ENCODE measurements around the gene TOP1. TPM values are rescaled to one million over a fixed set of nuclear protein-coding genes. Genes with fewer than 3 reads are reported as not detected.
"Not testable (repeated sequence)": the region's sequence is repeated elsewhere in the genome, so short reads cannot be mapped to it uniquely, and the experiment has no call there.

Gene TOP1
- polyA plus RNA-seq, 1 experiment, result 4.0 TPM

DNA sequence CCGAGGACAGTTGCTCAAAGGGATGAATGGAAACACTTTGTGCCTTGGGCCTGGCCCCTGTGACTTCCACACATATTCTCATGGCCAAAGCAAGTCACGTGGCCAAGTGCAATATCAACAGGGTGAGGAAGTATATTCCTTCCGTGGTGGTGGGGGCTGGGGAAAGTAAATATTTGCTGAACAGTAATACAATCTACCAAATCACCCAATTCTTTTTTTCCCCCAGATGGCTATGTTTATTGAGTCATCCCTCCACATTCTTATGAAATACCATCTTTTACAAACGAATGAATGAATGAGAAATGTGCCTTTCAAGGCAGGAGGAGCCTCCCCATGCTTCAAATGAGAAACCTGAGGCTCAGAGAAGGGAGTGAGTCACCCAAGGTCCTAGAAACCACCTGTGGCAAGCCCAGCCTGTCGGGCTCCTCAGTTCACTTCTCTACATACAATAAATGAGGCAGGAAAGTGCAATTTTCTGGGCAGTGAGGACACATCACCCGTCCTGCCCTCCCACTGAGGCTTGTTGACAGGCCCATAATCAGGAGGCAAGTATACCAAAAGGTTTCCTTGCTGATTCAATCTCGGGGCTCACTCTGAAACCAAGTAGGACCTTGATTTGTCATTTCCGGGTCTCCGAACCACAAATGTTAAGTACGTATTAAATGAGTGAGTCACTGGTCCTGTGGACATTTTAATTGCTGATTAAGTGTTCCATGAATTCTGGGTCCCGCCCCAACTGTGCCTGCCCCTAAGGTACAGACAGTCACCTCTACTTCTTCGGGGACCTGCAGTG lies 25.3 kb upstream of the TOP1 start:
- TF ChIP-seq, protein P1, sequence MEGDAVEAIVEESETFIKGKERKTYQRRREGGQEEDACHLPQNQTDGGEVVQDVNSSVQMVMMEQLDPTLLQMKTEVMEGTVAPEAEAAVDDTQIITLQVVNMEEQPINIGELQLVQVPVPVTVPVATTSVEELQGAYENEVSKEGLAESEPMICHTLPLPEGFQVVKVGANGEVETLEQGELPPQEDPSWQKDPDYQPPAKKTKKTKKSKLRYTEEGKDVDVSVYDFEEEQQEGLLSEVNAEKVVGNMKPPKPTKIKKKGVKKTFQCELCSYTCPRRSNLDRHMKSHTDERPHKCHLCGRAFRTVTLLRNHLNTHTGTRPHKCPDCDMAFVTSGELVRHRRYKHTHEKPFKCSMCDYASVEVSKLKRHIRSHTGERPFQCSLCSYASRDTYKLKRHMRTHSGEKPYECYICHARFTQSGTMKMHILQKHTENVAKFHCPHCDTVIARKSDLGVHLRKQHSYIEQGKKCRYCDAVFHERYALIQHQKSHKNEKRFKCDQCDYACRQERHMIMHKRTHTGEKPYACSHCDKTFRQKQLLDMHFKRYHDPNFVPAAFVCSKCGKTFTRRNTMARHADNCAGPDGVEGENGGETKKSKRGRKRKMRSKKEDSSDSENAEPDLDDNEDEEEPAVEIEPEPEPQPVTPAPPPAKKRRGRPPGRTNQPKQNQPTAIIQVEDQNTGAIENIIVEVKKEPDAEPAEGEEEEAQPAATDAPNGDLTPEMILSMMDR (IDR thresholded peaks at IDR 0.05; ENCODE audit: insufficient read depth, low read depth, low read length), result no peak
- DNase-seq (ENCODE audit: low read depth), result peak; percentile 98
- CTCF ChIA-PET, result interaction anchor here (1.1 to 1.3 kb wide), 2 partner anchors 12 to 92 kb away, joined by 3 to 6 read pairs; no protein-coding TSS in a partner anchor
- POLR2A ChIA-PET, result no interaction called here
- no peaks in the 10 kb centered on the region for H3K27me3 ChIP-seq (ENCODE audit: control insufficient read depth, insufficient read depth, low read length)
- H3K36me3 ChIP-seq (ENCODE audit: control insufficient read depth, insufficient read depth, low read length), result no peaks in the 10 kb centered on the region
- H3K4me3 ChIP-seq (ENCODE audit: low read depth, low read length), result peak overlapping the region; percentile 36

DNA sequence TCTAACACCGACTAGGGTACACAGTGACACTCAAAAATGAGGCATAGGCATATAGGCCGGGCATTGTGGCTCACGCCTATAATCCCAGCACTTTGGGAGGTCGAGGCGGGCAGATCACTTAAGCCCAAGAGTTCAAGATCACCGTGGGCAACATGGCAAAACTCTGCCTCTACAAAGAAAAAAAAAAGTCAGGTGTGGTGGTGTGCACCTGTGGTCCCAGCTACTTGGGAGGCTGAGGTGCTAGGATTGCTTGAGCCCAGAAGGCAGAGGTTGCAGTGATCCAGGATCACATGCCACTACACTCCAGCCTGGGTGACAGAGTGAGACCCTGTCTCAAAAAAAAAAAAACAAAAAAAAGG lies 24.7 kb upstream of the TOP1 start:
- H3K36me3 ChIP-seq (ENCODE audit: control insufficient read depth, insufficient read depth, low read length); POLR2A ChIA-PET; H3K27me3 ChIP-seq (ENCODE audit: control insufficient read depth, insufficient read depth, low read length); CTCF ChIA-PET; DNase-seq (ENCODE audit: low read depth); H3K4me3 ChIP-seq (ENCODE audit: low read depth, low read length): not testable (repeated sequence)

DNA sequence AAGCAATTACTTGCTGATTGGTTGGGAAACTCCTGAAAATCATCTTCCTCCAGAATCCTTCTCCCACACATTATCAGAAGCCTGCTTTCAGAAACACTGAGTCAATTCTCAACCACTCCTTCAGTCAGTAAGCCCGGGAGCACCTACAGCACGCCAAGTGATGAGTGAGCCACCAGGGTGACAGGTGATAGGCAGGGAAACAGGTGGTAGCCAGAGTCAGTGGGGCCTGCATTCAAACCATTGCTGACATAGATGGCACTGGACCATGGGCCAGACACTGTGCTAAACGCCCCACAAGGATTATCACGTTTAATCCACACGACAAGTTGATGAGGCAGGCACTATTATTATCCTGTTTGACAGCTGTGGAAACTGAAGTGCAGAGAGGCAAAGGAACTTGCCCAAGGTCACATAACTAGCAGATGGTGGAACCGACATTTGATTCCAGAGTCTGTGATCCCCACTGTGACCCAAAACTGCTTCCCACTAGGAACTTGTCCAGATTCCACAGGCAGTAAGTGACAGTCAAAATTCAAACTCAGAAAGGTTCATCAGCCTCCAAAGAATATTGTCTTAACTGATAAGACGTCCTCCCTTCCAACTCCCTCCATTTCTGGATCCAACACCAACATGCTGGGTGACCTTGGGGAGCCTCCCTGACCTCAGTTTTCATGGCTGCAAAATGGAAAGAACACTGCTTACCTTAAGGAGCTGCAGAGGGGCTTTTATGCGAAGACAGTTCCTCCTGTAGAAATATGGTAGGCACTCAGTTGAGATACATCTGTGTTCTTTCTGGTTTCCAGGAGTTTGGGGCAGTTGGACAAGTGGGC lies 23.9 kb upstream of the TOP1 start:
- no peak for DNase-seq (ENCODE audit: low read depth)

DNA sequence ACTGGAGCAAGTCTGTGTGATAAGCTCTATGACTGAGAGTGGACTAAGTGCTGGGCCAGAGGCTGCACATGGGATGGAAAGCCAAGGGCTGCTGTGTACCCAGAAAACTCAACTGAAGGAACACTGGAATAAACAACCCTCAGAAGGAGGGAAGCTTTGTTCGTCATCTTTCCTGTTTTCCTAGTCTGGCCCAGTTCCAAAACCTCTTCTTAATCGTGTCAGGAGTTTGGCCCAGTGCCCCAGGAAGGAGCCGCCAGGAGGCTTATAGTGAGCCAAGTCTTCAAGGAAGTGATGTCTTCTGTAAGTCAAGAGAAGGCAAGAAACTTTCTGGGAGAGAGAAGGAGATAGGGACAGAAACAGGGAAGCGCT lies 23.3 kb upstream of the TOP1 start:
- peak; percentile 57 for DNase-seq (ENCODE audit: low read depth)
- Histone ChIP-seq H3K27me3 (ENCODE audit: control insufficient read depth, insufficient read depth, low read length) (no peaks in the 10 kb centered on the region), H3K36me3 (ENCODE audit: control insufficient read depth, insufficient read depth, low read length) (no peaks in the 10 kb centered on the region), H3K4me3 (ENCODE audit: low read depth, low read length) (no peak overlapping the region)
- TF ChIP-seq, protein P1 (IDR thresholded peaks at IDR 0.05; ENCODE audit: insufficient read depth, low read depth, low read length), result no peak
- POLR2A ChIA-PET, result no interaction called here
- CTCF ChIA-PET, result interaction anchor here (1.0 to 1.3 kb wide), 2 partner anchors 27 to 89 kb away, joined by 3 to 6 read pairs; no protein-coding TSS in a partner anchor

More for the DNA sequence above, 23.9 kb upstream of the TOP1 start:
- TF ChIP-seq, protein P1 (IDR thresholded peaks at IDR 0.05; ENCODE audit: insufficient read depth, low read depth, low read length), result no peak
- H3K27me3 ChIP-seq (ENCODE audit: control insufficient read depth, insufficient read depth, low read length), result no peaks in the 10 kb centered on the region
- ChIA-PET POLR2A (no interaction called here), CTCF (interaction anchor here (1.0 to 1.3 kb wide), 2 partner anchors 27 to 90 kb away, joined by 3 to 6 read pairs; no protein-coding TSS in a partner anchor)
- no peaks in the 10 kb centered on the region for H3K36me3 ChIP-seq (ENCODE audit: control insufficient read depth, insufficient read depth, low read length)
- no peak overlapping the region for H3K4me3 ChIP-seq (ENCODE audit: low read depth, low read length)

DNA sequence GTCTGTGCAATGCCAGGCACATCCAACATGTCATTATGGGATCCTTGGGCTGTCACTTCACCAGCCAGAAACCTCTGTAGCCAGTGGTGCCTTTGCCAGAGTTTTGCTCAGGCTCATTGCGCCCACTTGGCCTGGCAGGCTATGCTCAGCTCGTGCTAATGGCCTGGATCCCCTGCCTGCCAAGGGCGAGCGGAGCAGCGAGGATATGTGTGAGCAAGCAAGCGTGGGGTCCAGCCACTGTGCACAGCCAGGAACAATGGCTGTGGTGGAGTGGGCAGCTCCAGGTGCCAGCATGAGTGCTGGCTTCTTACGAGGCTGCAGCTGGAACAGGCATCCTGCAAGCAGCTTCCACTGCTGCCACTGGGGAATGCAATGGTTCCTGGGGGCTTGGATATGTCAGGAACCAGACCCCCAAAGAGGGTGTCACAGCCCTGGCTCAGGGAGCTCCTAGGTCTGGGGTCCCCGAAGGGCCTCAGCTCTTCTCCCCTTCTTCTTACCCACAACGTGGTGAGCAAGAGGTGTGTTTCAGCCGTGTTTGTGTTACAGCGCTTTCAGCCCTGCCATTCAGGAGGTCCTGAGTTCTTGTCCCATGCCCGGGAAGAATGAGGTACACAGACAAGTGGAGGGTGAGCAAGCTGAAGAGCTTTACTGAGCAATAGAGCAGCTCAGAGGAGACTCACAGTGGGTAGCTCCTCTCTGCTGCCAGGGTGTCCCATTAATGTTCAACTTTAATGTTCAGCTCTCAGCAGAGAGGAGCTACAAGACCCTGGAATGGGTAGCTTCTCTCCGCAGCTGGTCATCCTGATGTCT lies 22.3 kb upstream of the TOP1 start:
- Histone ChIP-seq H3K36me3 (ENCODE audit: control insufficient read depth, insufficient read depth, low read length) (no peaks in the 10 kb centered on the region), H3K27me3 (ENCODE audit: control insufficient read depth, insufficient read depth, low read length) (no peaks in the 10 kb centered on the region), H3K4me3 (ENCODE audit: low read depth, low read length) (no peak overlapping the region)
- TF ChIP-seq, protein P1 (IDR thresholded peaks at IDR 0.05; ENCODE audit: insufficient read depth, low read depth, low read length), result no peak
- POLR2A ChIA-PET, result no interaction called here
- CTCF ChIA-PET, result interaction anchor here (1.3 to 1.9 kb wide), 2 partner anchors 16 to 88 kb away, joined by 5 to 6 read pairs; no protein-coding TSS in a partner anchor
- DNase-seq (ENCODE audit: low read depth), result no peak

Data from BJ (cell line).